ENCODE measurements around the gene ITIH1. TPM values are rescaled to one million over a fixed set of nuclear protein-coding genes. Genes with fewer than 3 reads are reported as not detected.

The ITIH1 gene, protein sequence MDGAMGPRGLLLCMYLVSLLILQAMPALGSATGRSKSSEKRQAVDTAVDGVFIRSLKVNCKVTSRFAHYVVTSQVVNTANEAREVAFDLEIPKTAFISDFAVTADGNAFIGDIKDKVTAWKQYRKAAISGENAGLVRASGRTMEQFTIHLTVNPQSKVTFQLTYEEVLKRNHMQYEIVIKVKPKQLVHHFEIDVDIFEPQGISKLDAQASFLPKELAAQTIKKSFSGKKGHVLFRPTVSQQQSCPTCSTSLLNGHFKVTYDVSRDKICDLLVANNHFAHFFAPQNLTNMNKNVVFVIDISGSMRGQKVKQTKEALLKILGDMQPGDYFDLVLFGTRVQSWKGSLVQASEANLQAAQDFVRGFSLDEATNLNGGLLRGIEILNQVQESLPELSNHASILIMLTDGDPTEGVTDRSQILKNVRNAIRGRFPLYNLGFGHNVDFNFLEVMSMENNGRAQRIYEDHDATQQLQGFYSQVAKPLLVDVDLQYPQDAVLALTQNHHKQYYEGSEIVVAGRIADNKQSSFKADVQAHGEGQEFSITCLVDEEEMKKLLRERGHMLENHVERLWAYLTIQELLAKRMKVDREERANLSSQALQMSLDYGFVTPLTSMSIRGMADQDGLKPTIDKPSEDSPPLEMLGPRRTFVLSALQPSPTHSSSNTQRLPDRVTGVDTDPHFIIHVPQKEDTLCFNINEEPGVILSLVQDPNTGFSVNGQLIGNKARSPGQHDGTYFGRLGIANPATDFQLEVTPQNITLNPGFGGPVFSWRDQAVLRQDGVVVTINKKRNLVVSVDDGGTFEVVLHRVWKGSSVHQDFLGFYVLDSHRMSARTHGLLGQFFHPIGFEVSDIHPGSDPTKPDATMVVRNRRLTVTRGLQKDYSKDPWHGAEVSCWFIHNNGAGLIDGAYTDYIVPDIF
- not detected in 2 replicates for total RNA-seq

DNA sequence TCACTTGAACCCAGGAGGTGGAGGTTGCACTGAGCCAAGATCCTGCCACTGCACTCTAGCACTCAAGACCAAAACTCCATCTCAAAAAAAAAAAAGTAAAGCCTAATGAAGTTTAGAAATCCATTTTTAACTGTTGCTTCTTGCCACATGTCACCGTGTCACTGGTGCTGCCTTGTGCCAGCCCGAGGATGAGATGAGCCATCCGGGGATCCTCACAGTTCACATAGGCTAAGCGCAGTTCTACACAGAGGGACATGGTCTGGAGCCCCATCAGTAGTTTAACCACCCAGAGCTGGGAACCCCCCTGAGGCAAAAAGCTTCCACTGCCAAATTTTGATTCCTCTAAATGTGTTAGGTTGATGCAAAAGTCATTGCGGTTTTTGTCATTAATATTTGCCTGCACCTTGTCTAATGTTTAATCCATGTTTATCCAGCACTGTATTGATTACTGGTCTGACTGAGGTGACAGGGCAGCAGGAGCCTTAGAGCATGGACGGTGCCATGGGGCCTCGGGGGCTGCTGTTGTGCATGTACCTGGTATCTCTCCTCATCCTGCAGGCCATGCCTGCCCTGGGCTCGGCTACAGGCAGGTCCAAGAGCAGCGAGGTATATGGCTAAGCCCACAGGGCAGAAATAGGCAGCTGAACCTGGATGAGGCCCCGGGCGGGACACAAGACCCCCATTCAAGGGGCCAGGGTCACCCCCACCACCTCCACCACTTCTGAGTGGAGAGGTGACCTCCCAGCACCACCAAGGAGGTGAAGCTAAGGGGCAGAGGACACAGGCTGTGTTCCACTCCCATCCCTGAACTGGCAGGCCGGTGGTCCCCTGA lies at the start of gene ITIH1:
ITIH1 (plus strand) TSS at position 473 of the 832 bp plus-strand sequence; CDS start at position 490, 17 bp downstream.

DNA sequence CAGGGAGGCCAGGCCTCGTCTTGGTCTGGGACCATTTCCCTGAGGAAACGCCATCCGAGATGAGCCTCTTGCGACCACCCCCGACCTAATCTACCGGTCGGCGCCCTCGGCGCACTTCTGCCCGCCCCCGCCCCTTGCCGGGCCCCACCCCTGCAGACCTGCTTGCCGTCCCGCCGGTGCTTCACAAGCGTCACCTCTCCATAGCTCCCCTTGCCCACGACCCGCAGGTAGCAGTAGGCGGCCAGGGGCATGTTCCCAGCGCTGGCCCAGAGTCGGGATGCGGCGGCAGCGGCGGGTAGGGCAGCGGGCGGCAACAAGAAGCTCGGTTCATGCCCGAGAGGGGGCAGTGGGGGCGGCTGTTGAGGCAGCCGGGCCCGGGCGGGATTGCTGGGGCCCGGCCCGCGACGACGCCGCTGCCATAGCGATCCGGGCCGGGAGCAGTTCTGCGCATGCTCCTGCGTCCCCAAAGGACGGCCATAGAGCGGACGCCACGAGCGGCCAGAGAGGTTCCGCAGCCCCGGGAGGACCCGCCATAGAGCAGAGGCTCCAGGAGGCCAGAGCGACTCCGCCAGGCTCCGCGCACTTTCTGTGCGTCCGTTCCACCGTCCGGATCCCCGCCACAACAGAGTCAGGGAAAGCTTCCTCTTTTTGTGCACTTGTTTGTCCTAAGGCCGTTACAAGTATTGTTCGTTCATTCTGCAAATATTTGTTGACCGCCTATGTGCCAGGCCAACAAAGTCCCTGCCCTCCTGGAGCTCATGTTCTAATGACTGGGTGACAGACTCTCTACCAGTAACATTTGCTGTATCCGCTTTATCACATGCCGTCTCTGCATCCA lies 6.7 kb upstream of the ITIH1 start, which contains the start of gene NEK4:
NEK4 (minus strand) TSS at position 445 of the 838 bp plus-strand sequence; CDS start at position 251, 194 bp downstream.

DNA sequence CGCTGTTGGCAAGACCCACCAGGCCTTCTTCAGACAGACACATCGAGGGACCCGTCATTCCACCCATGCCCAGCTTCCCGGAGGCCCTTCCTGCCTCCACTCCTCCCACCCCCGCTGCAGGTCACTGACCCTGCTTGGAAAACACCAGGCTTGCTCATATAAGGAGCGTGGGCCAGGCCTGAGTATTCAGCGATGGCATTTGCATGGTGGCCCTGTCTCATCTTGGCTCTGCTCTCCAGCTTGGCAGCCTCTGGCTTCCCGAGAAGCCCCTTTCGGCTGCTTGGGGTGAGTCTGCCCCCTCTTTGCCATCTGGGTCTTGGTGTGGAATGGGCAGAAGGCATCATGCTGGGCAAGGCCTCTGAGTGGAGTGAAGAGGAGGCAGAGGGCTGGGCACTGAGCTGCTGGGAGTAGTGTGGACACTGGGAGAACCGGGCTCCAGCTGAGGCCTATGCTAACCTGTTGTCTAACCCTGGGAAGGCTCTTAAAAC lies 17.3 kb downstream of the ITIH1 start, which contains the start of gene ITIH3:
ITIH3 (plus strand) TSS at position 185 of the 488 bp plus-strand sequence; CDS start at position 193, 8 bp downstream.

DNA sequence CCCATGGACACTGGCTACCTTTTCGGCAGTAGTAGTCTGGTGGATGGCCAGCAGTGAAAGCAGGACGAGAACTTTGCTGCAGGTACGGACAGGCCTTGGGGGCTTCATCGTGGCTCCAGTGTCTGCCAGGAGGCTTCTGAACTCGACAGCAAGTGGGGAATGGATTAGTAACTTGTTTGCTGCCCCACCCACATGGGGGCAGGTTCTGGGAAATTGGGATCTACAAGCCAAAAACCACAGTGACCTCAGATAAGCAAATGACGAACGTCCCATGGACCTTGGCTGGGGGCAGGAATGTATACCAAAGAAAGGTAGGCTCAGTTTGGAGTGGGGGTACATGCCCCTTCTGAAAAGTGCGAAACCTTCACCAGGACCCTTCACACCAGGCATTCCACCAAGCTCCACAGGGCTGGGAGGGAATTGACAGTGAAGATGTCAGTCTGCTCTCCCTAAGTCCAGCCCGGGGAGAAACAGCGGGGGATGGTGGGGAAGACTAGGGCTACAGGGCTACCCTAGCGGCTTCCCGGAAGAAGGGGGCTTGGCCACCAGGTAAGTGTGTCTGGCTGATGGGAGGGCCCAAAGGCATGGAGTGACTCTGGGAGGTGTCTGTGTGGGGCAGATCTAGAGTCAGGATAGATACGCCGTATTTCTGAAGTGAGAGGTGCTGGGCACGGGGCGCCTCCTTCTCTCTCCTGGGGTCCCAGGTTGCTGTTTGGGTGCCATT lies 53.3 kb downstream of the ITIH1 start, which contains the start of gene ITIH4:
ITIH4 (minus strand) TSS at position 138 of the 724 bp plus-strand sequence; CDS start at position 108, 30 bp downstream.

DNA sequence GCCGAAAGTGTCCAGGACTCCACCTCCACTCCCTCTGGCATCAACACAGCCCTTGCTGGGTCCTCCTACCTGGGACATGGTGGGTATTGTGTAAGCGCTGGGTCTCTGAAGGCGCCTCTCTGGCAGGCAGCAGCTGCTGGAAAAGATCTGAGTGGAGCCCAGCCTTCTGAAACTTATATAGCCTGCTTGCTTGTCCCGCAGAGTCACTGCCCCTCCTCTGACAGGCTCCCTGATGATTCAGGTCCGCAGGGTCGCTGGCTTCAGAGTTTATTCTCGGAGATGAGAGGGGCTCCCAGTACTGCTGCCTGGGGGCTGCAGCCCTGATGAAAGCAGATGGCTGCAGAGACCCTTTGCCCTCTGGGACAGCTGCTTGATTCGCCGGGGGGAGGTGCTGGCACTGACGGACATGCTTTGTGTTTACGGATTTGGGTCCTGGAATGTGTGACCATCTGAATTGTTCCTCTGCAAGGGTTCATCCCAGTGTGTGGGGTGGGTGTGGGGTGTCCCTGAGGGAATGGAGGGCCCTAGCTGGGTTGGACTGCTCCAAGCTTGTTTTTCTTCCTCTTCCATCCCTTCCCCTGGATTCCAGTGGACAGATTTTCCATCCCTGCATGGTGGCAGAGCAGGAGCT lies 57.6 kb downstream of the ITIH1 start, which contains the start of gene MUSTN1:
MUSTN1 (minus strand) TSS at position 149 of the 631 bp plus-strand sequence; CDS start at position 78, 71 bp downstream.

Other genes with a start within 250 kb of the ITIH1 start
- gene NT5DC2, start 243.7 kb upstream of the ITIH1 start, total RNA-seq, result 134 and 189 TPM in 2 replicates
- 7.2 and 12.3 TPM in 2 replicates for gene UQCC5, start 241.0 kb upstream of the ITIH1 start, total RNA-seq
- 20.4 and 33.0 TPM in 2 replicates for gene PBRM1, start 91.7 kb upstream of the ITIH1 start, total RNA-seq
- 68.1 and 106 TPM in 2 replicates for gene GNL3, start 91.6 kb upstream of the ITIH1 start, total RNA-seq
- gene GLT8D1, start 71.8 kb upstream of the ITIH1 start, total RNA-seq, result 58.9 and 70.5 TPM in 2 replicates
- 145 and 216 TPM in 2 replicates for gene SPCS1, start 71.5 kb upstream of the ITIH1 start, total RNA-seq
- gene NEK4, start 6.7 kb upstream of the ITIH1 start, total RNA-seq, result 11.9 and 15.1 TPM in 2 replicates
- not detected in 2 replicates for gene ITIH3, start 17.2 kb downstream of the ITIH1 start, total RNA-seq
- gene ITIH4, start 53.1 kb downstream of the ITIH1 start, total RNA-seq, result 1.2 and 1.7 TPM in 2 replicates
- gene MUSTN1, start 57.4 kb downstream of the ITIH1 start, total RNA-seq, result 1.6 TPM in 1 of 2 replicates, not detected in the other
- 10.9 and 20.8 TPM in 2 replicates for gene STIMATE, start 119.9 kb downstream of the ITIH1 start, total RNA-seq

Measured in hair follicular keratinocyte (primary cell).